Stimulated activated CD8-positive, alpha-beta memory T cell treated with anti-CD3 and anti-CD28 coated beads, Interleukin-12 subunit alpha, Interleukin-12 subunit beta, amount 100 ng/mL, for 24 hours (primary cell): ENCODE data around the gene SBF1.
A peak's percentile ranks its signal among the peaks of the same experiment; 100 is the strongest.

Experiments used
- DNase-seq: peaks from one replicate; pipeline ENCODE4 v3.0.0-alpha.2; 2020; ENCODE audit errors: extremely low read depth

The SBF1 gene

GRCh38 chr22:50483977-50484853 is 9.4 kb upstream of the SBF1 start:
- no peak for DNase-seq

GRCh38 chr22:50483556-50483955 is 8.7 kb upstream of the SBF1 start:
- no peak for DNase-seq

DNA sequence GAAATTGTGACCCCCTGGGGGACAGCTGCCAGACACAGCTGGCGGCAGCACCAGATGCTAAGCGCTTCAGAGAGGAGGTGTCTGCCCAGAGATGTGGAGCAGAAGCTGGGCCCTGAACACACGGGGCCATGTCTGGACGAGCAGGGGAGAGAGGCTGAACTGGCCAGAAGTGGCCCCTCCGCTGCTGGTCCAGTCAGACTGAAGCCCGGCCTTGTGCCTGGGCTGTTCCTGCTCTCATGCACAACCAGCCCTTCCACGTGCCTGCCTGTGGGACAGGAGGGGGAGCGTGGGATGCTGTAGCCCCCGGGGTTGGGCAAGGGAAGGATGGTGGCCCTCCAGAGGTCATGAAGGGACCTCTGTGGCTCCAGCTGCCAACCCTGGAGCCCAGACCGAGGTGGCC is 8.3 kb upstream of the SBF1 start:
- no peak for DNase-seq

DNA sequence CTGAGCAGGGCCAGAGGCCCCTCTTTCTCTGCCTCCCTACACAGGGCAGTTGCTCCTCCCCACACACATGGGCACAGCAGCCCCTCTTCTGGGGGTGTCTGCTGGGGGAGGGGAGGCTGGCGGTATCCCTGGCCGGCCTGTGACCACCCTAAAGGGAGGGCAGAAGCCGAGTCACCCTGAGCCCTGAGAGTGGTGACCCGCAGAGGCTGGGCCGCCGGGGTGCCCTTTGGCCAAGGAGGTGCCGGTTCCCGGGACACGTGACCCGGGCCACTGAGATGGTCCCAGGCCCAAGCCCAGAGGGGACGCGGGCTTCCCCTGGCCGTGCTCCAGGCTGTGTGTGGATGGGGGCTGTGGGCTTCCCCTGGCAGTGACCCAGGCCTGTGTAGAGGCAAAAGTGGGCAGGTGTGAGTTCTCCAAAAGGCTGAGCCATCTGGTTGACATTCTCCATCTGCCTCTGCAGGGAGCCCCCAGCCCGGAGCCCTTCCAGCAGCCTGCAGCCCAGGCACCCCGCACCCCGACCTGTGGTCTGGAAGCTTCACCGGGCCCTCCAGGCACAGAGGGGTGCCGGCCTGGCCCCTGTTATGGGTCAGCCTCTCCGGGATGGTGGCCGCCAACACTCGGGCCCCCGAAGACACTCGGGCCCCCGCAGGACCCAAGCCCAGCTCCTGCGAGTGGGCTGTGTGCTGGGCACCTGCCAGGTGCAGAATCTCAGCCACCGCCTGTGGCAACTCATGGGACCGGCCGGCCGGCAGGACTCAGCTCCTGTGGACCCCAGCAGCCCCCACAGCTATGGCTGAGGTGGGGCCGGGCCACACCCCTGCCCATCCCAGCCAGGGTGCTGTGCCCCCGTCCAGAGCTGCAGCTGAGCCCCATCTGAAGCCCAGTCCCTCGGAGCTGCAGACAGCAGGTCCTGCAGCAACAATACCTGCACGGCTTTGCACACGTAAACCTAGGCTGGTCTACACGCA is 7.6 kb upstream of the SBF1 start:
- DNase-seq = no peak

- peak; percentile 25 for DNase-seq
Observed at GRCh38 chr22:50481440-50482106, 6.7 kb upstream of the SBF1 start, which contains the start of gene ADM2. Gene ADM2, plus strand, starts transcription at chr22:50481543. Its CDS starts 305 bp downstream, at chr22:50481848.

DNA sequence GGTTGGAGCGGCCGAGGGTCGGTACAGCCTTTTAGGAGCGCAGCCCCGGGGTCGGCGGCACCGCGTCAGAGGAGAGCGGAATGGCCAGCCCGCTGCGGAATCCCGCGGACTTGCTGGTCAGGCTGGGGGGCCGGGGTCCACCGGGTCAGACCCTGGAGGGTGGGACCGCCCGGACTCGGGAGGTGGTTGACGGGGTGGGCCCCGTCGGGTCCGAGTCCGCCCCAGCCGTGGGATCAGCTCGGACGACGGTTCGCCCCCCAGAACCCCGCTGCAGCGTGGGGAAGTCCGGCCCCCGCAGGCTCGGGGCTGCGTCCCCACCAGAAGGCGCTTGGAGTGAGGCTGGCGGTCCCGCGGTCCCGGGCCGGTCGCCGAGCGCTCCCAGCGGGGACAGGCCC is 6.2 kb upstream of the SBF1 start:
- DNase-seq = no peak

DNA sequence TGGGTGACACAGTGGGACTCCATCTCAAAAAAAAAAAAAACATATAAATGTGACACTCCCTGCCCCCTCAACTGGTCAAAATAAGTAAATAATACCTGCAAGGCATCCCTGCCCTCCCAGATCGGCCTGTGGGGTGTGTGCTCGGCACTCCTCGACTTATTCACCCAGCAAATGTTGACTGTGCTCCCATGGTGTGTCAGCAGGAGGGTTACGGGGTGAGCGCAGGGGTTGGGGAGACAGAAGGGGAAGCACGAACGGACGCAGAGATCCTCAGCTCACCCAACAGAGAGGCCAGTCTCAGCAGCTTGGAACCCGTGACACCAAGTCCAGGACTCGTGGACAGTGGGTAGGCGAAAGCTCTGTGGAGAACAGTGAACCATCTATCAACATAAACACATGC is 4.9 kb upstream of the SBF1 start:
- DNase-seq = no peak

- DNase-seq = no peak
Observed at GRCh38 chr22:50477923-50478322, 3.1 kb upstream of the SBF1 start.

GRCh38 chr22:50476868-50477267 is 2.0 kb upstream of the SBF1 start:
- DNase-seq = no peak

DNA sequence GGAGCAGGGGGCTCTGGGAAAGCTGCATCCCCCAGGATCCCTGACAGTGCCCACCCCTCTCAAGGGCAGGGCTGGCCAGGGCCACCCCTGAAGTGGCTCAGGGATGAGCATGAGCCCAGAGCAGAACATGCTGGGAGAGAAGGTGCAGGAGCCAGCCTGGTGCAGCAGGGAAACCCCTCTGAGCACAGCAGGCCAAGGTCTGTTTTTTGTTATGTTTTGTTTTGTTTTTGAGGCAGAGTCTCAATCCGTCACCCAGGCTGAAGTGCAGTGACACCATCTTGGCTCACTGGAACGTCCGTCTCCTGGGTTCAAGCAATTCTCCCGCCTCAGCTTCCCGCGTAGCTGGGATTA is 792 bp upstream of the SBF1 start:
- no peak for DNase-seq

DNA sequence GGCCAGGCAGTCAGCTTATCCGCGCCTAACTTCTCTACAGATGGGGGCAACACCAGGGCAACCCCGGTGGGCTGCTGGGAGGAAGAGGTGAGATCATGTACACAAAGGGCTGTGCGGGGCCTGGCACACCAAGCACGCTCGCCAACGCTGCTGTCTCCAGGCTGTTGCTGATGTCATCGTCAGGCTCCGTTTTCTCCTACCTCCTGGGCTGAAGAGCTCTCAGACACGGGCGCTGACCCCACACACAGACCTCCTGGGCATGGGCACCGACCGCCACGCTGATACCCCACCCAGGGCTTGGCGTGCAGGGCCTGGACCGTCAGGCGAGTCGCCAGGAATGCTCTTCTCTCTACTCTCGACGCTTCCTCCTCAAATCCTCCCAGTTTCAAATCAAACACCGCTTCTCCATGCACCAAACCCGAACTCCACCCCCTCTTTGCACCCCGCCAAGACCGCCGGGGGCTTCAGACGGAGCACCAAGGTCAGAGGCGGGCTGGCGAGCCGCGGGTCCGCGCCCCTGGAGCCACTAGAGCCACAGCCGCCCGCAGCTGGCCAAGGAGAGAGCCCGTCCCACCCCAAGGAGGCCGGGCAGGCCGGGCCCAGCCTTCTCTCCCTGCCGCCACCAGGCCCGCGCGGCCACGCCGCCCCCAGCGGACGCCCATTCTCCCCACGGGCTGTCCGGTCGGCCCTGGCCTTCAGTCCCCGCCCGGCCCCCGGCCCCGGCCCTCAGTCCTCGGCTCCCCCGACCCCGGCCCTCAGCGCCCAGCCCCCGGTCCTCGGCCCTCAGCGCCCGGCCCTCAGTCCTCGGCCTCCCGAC is 772 bp downstream of the SBF1 start:
- no peak for DNase-seq

- DNase-seq = no peak
Observed at GRCh38 chr22:50473088-50473487, 1.7 kb downstream of the SBF1 start.

GRCh38 chr22:50471962-50472361 is 2.9 kb downstream of the SBF1 start:
- DNase-seq = no peak

- DNase-seq = no peak
Observed at GRCh38 chr22:50471197-50471847, 3.5 kb downstream of the SBF1 start.

GRCh38 chr22:50470491-50470890 is 4.3 kb downstream of the SBF1 start:
- no peak for DNase-seq

DNA sequence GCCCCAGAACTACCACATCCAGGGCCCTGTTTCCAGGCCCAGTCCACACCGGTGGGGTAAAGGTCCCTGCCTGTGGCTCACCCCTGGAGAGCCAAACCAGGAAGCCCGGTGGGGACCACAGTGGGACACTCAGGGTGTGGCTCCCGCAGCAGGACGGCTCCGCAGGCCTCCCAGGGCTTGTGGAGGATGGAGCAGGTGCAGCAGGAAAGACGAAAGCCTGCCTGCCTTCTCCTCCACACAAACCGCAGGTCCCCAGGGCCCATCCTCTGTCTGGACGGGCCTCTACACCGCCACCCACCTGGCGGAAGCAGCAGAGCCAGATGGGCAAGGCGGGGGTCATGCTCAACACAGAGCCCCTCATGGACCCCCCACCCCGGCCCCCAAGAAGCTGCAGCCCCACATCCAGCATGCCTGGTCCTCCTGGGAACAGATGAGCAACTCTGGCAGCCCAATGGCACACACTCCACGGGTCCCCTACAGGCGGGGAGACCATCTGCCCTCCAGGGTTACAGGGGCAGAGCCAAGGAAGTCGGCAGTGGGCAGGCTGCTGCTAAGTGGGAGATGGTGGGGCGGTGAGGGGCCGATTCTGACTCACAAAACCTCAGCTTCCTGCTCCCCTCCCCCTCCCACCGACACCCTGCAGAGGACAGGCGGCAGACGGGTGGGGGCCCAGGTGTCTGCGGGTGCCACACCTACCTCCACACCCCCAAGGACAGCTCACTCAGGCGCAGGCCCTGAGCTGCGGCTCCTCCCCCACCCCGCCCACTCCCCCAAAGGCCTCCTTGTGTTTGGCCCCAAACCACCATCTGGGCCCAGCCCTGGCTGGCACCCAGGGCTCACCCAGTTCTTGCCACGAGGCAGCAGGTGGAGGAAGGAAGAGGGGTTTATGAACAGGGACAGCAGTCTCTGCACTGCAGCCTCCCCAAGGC is 5.2 kb downstream of the SBF1 start:
- DNase-seq = peak; percentile 90

DNA sequence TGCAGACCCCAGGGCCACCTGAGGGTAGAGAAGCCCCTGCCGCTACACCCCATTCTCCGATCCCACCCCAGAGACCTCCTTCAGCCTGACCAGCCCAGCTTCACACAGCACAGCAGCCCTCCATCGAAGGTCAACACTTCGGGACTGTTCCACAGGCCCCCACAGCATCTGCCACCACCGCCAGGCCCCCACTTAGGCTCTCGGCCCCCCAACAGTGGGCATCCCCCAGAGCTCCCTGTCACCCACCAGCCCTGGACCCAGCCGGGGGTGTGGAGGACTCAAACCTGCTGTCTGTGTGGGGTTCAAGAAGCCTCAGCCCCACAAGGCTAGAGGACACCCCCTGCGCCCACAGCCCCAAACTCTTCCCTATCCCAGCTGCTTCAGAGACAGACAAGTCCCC is 6.2 kb downstream of the SBF1 start:
- DNase-seq = no peak

GRCh38 chr22:50467773-50468440 is 6.9 kb downstream of the SBF1 start:
- no peak for DNase-seq

DNA sequence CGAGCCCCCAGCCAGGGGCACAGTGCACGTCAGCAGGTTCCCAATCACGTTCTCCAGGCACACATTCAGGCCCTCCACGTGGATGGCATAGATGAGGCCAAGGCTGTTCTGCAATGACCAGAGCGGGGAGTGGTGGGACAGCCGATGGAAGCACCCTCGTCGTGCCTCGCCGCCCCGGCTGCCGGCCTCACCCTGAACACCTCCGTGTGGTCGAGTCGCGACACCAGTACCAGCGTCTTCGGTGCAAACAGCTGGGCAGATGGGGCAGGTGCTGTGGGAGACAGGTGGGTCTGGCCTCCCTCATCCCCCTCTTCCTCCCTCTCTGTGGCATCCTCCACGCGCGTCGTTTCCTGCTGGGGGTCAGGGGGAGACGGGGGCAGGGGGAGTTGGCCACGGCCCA is 7.5 kb downstream of the SBF1 start:
- no peak for DNase-seq
